Heart left ventricle (tissue), 16 donors: ENCODE results near the gene AHCYL2. TPM values are rescaled to one million over a fixed set of nuclear protein-coding genes. Genes with fewer than 3 reads are reported as not detected.

Experiments
- ATAC-seq, 4 donors: fragments of 200-7000 bp; cut with Tn5 transposase; one replicate each; pipeline ENCODE4 v1.9.1; 2020 to 2022; ENCODE audit warnings: moderate library complexity in 4 of 4, mild to moderate bottlenecking in 3 of 4, moderate number of reproducible peaks in 1 of 4
- DNase-seq, 5 donors: peaks; one replicate each; pipeline ENCODE4 v3.0.0-alpha.2; 2020
- H3K27ac ChIP-seq, 12 donors: fragments of 200-600 bp; sonication (generic) in 4 of 12; one replicate each; pipeline versions ENCODE4 v1.5.0 to v1.8.0; 2016 to 2022; ENCODE audit warnings: mild to moderate bottlenecking in 2 of 12
- H3K27me3 ChIP-seq, 9 donors: fragments of 200-600 bp; sonication (generic) in 2 of 9; one replicate each; pipeline versions ENCODE4 v1.5.1 to v1.8.0; 2016 to 2022; ENCODE audit warnings: mild to moderate bottlenecking in 3 of 9
- H3K36me3 ChIP-seq, 9 donors: fragments of 200-600 bp; sonication (generic) in 2 of 9; one replicate each; pipeline versions ENCODE4 v1.5.0 to v1.8.0; 2018 to 2022; ENCODE audit warnings: mild to moderate bottlenecking in 2 of 9
- H3K4me1 ChIP-seq, 12 donors: fragments of 200-600 bp; sonication (generic) in 4 of 12; one replicate each; pipeline versions ENCODE4 v1.5.0 to v1.8.0; 2016 to 2022; ENCODE audit warnings: mild to moderate bottlenecking in 3 of 12
- H3K4me3 ChIP-seq, 12 donors: fragments of 200-600 bp; sonication (generic) in 4 of 12; one replicate each; pipeline versions ENCODE4 v1.5.0 to v1.8.0; 2017 to 2022; ENCODE audit warnings: mild to moderate bottlenecking in 9 of 12, moderate library complexity in 4 of 12
- H3K9me3 ChIP-seq, 12 donors: fragments of 200-600 bp; sonication (generic) in 4 of 12; one replicate each; pipeline versions ENCODE4 v1.5.0 to v1.8.0; 2016 to 2022; ENCODE audit warnings: mild to moderate bottlenecking in 1 of 12
- POLR2A ChIP-seq, 2 donors: fragments of 450-650 bp; IDR thresholded peaks; one replicate each; pipeline ENCODE4 v1.6.1; 2017; ENCODE audit warnings: antibody characterized with exemption in 2 of 2, mild to moderate bottlenecking in 2 of 2, moderate library complexity in 2 of 2
- WGBS, 4 donors: extraction: QIAGEN DNeasy Blood & Tissue Kit in 2 of 4; methylation state at CpG; one replicate each; pipeline versions ENCODE4 v1.1.5 to v1.1.7; 2013 to 2018; 5-methylcytosine and 5-hydroxymethylcytosine counted together
- intact Hi-C, 10 donors: fragments of 100-400 bp; cut with DNase I; formaldehyde crosslinking; loops; one replicate each; pipeline versions ENCODE4 v1.11.1 to v1.14.2; 2022
- polyA plus RNA-seq, 2 donors: library from polyadenylated mRNA; stranded (reverse); fragments of 200-250 nt; gene quantifications; one replicate each; pipeline ENCODE4 v1.2.3, GENCODE V29; 2013
- total RNA-seq, 9 donors: library from RNA; depleted of rRNA in 2 of 9; stranded (reverse); fragments of >200 nt in 2 of 9; fragmentation: NEBNext Ultra II Directional in 3 of 9; extraction: Animal tissue kit (Norgen Biotek cat#: 25700) in 3 of 9; gene quantifications; one replicate each; pipeline versions ENCODE4 v1.1.0 to v1.2.4, GENCODE V29; 2016 to 2023
- TF ChIP-seq, protein P1 (sequence below), 12 donors: fragments of 200-600 bp; sonication (generic) in 4 of 12; IDR thresholded peaks; one replicate each; pipeline versions ENCODE4 v1.5.0 to v1.8.0; 2018 to 2022; ENCODE audit warnings: antibody characterized with exemption in 12 of 12, mild to moderate bottlenecking in 5 of 12
- donor health status: ischemic (EF 13 %, LVEDD 7.1; RV severe dilation, severe dysfunction).
- donor health status: healthy with polysubstance abuse.
- donor health status: DM: no; HTN: yes; CAD: no.
- donor health status: DM: no; HTN: no; CAD: no.
- donor health status: ischemic (EF 25% LVEDD 6.9; RV normal size, moderate dysfunction).
- donor health status: ischemic (EF 25% LVEDD 5.7; RV mildly dilated, moderate dysfunction).
- donor health status: healthy.
- donor health status: DM: yes; HTN: yes; CAD: no.
- donor health status: ischemic (EF 35%, LVEDD 5.7; RV mildly dilated, moderate dysfunction).
- donor health status: nonischemic (EF 11% LVEDD 7.7; RV severe dilation, severe dysfunction).
- donor health status: DM: yes; HTN: yes; CAD: no.
- donor health status: PGD.
- donor health status: ischemic (EF 29% LVEDD 5.4; RV normal size, mild dysfunction).
- donor health status: nonischemic (EF 23%, LVEDD 6.1; RV moderate dilation, normal function).

The AHCYL2 gene
- total and polyA plus RNA-seq, 11 donors = 1.3 to 7.6 (median 6.2) TPM

- no peak for TF ChIP-seq POLR2A (IDR thresholded peaks at IDR 0.05)
- TF ChIP-seq, protein P1, sequence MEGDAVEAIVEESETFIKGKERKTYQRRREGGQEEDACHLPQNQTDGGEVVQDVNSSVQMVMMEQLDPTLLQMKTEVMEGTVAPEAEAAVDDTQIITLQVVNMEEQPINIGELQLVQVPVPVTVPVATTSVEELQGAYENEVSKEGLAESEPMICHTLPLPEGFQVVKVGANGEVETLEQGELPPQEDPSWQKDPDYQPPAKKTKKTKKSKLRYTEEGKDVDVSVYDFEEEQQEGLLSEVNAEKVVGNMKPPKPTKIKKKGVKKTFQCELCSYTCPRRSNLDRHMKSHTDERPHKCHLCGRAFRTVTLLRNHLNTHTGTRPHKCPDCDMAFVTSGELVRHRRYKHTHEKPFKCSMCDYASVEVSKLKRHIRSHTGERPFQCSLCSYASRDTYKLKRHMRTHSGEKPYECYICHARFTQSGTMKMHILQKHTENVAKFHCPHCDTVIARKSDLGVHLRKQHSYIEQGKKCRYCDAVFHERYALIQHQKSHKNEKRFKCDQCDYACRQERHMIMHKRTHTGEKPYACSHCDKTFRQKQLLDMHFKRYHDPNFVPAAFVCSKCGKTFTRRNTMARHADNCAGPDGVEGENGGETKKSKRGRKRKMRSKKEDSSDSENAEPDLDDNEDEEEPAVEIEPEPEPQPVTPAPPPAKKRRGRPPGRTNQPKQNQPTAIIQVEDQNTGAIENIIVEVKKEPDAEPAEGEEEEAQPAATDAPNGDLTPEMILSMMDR (IDR thresholded peaks at IDR 0.05) = no peak
- intact Hi-C loops = no loop called here
- Histone ChIP-seq H3K4me1 (no peaks in the 10 kb centered on the region), H3K9me3 (no peaks in the 10 kb centered on the region), H3K27ac (no peak overlapping the region), H3K27me3 (no peaks in the 10 kb centered on the region), H3K36me3 (no peaks in the 10 kb centered on the region), H3K4me3 (no peak overlapping the region)
- ATAC-seq (no peak), DNase-seq (no peak)
Measured at GRCh38 chr7:129356176-129356575, 131.3 kb downstream of the AHCYL2 start.

GRCh38 chr7:129359176-129359575, 134.3 kb downstream of the AHCYL2 start:
- H3K9me3 ChIP-seq = no peaks in the 10 kb centered on the region
- H3K27ac ChIP-seq = no peak overlapping the region
- intact Hi-C loops = no loop called here
- ATAC-seq (no peak), DNase-seq (no peak)
- no peaks in the 10 kb centered on the region for H3K4me1 ChIP-seq
- H3K36me3 ChIP-seq = no peaks in the 10 kb centered on the region
- no peak for TF ChIP-seq POLR2A (IDR thresholded peaks at IDR 0.05)
- TF ChIP-seq, protein P1 (IDR thresholded peaks at IDR 0.05) = no peak
- no peak overlapping the region for H3K4me3 ChIP-seq
- H3K27me3 ChIP-seq = no peaks in the 10 kb centered on the region
- 84 to 90% (median 87%) methylated on average over 2 of the region's 2 CpGs for WGBS, 4 donors

GRCh38 chr7:129359638-129360037, 134.8 kb downstream of the AHCYL2 start:
- ATAC-seq = no peak
- TF ChIP-seq, protein P1 (IDR thresholded peaks at IDR 0.05) = no peak
- no peak for TF ChIP-seq POLR2A (IDR thresholded peaks at IDR 0.05)

DNA sequence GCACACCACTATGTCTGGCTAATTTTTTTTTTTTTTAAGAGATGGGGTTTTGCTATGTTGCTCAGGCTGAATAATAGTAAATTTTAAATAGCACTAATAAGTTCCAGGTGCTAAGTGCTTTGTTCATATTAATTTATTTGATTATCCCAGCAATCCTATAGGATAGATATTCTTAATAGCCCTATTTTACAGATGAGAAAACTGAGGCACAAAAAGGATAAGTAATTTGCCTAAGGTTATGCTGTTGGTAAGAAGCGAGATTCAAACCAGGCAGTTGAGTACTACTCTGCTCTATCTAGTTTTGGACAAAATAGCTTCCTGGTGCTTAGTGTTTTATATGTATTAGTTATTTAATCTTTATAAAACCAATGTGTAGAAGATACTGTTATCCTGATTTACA, 136.9 kb downstream of the AHCYL2 start:
- Histone ChIP-seq H3K4me3 (no peak overlapping the region), H3K27me3 (no peaks in the 10 kb centered on the region), H3K4me1 (no peaks in the 10 kb centered on the region), H3K27ac (no peak overlapping the region), H3K9me3 (no peaks in the 10 kb centered on the region), H3K36me3 (no peaks in the 10 kb centered on the region)
- 100% methylated on average over 1 of the region's 1 CpG for WGBS, 4 donors
- TF ChIP-seq, protein P1 (IDR thresholded peaks at IDR 0.05) = no peak
- no peak for TF ChIP-seq POLR2A (IDR thresholded peaks at IDR 0.05)
- no peak for DNase-seq
- intact Hi-C loops = loop anchor here in 9 of 10 donors (10.0 kb wide), 5 partner anchors 147 to 653 kb away; no protein-coding TSS in a partner anchor
- no peak for ATAC-seq

More at GRCh38 chr7:129359638-129360037, 134.8 kb downstream of the AHCYL2 start:
- Histone ChIP-seq H3K4me1 (no peaks in the 10 kb centered on the region), H3K27me3 (no peaks in the 10 kb centered on the region), H3K36me3 (no peaks in the 10 kb centered on the region), H3K4me3 (no peak overlapping the region), H3K27ac (no peak overlapping the region), H3K9me3 (no peaks in the 10 kb centered on the region)
- WGBS, 4 donors = 93 to 100% (median 99%) methylated on average over 1 of the region's 1 CpG
- intact Hi-C loops = loop anchor here in 9 of 10 donors (10.0 kb wide), 5 partner anchors 145 to 655 kb away; no protein-coding TSS in a partner anchor
- DNase-seq = no peak
